Measurements from ENCODE around the gene SPINK13.
"Not testable (repeated sequence)": the region's sequence is repeated elsewhere in the genome, so short reads cannot be mapped to it uniquely, and the experiment has no call there.

The SPINK13 gene

GRCh38 chr5:148290271-148291195, 21.9 kb downstream of the SPINK13 start:
- Mint-ChIP-seq H3K4me3 (no peak overlapping the region), H3K4me1 (no peaks in the 10 kb centered on the region), H3K36me3 (no peaks in the 10 kb centered on the region), H3K27me3 (no peaks in the 10 kb centered on the region), H3K27ac (no peak overlapping the region), H3K9me3 (no peaks in the 10 kb centered on the region)

GRCh38 chr5:148297731-148298130, 29.1 kb downstream of the SPINK13 start:
- Mint-ChIP-seq H3K4me3 (no peak overlapping the region), H3K4me1 (no peaks in the 10 kb centered on the region), H3K27ac (no peak overlapping the region), H3K9me3 (no peaks in the 10 kb centered on the region), H3K36me3 (no peaks in the 10 kb centered on the region), H3K27me3 (no peaks in the 10 kb centered on the region)

DNA sequence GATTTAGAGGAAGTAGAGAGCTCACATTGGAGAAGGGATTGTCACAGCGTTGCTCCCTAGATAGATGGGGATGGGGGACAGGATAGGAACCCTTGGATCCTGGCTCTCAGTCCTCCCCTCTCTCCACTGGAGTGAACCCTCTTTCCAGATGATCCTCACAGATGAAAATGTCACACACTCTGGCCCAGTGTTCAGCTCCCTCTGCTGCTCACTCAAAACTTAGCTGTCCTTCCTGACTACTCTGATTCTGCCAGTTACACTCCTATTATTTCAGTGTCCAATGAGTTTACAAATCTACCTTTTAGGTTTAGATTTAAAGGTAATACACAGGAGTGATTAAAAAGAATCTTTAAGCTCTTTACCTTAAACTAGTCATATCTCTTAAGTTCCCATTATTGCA, 37.9 kb downstream of the SPINK13 start:
- Mint-ChIP-seq H3K36me3 (no peaks in the 10 kb centered on the region), H3K27me3 (peaks cover 3% of the 10 kb centered on the region), H3K9me3 (peaks cover 11% of the 10 kb centered on the region), H3K4me3 (no peak overlapping the region), H3K4me1 (no peaks in the 10 kb centered on the region), H3K27ac (no peak overlapping the region)

- H3K27ac Mint-ChIP-seq: no peak overlapping the region
- H3K27me3 Mint-ChIP-seq: peaks cover 3% of the 10 kb centered on the region
- no peak overlapping the region for H3K4me3 Mint-ChIP-seq
- H3K9me3 Mint-ChIP-seq: peaks cover 11% of the 10 kb centered on the region
- H3K4me1 Mint-ChIP-seq: no peaks in the 10 kb centered on the region
- no peaks in the 10 kb centered on the region for H3K36me3 Mint-ChIP-seq
Observed at GRCh38 chr5:148309019-148309418, 40.4 kb downstream of the SPINK13 start.

GRCh38 chr5:148309746-148310145, 41.2 kb downstream of the SPINK13 start:
- Mint-ChIP-seq H3K4me1 (no peaks in the 10 kb centered on the region), H3K27me3 (peaks cover 3% of the 10 kb centered on the region), H3K4me3 (no peak overlapping the region), H3K9me3 (peaks cover 11% of the 10 kb centered on the region), H3K27ac (no peak overlapping the region), H3K36me3 (no peaks in the 10 kb centered on the region)

DNA sequence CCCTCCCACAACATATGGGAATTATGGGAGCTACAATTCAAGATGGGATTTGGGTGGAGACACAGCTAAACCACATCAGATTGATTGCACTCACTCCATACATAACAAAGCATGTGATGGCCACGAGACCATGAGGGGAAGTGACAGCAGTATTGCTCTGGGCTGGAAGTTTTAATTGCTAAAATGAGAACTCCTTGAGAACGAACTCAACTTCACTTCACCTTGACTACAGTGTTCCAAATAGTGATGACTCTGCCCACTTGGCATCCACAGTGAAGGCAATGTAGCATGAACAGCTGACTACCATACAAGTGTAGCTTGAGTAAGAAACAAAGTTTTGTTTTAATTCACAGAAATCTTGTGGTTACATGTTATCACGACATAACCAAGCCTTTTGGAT, 42.9 kb downstream of the SPINK13 start:
- no peak overlapping the region for H3K27ac Mint-ChIP-seq
- no peaks in the 10 kb centered on the region for H3K4me1 Mint-ChIP-seq
- H3K4me3 Mint-ChIP-seq: no peak overlapping the region
- no peaks in the 10 kb centered on the region for H3K36me3 Mint-ChIP-seq
- peaks cover 11% of the 10 kb centered on the region for H3K9me3 Mint-ChIP-seq
- peaks cover 3% of the 10 kb centered on the region for H3K27me3 Mint-ChIP-seq

DNA sequence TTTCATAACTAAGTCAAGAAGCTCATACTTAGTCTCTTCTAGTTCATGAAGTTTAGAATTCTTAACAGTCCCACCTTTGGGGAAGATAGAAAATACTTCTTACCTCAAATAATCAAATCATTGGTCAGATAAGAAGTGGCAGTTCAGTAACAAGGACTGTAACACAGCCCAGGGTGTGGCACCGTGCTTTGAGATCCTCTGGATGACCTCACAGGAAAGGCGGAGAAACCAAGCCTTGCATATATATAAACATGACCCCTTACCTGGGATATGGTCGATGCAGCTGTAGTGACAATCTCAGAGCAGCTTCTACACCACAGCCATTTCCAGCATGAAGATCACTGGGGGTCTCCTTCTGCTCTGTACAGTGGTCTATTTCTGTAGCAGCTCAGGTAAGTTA, 43.6 kb downstream of the SPINK13 start, which contains the start of gene SPINK7:
SPINK7 (plus strand) TSS at position 271 of the 400 bp plus-strand sequence; CDS start at position 332, 61 bp downstream.
- Mint-ChIP-seq H3K27ac (no peak within 1 kb of the TSS), H3K4me3 (no peak within 1 kb of the TSS), H3K9me3 (peaks cover 11% of the 10 kb centered on the region), H3K27me3 (peaks cover 3% of the 10 kb centered on the region), H3K4me1 (no peaks in the 10 kb centered on the region), H3K36me3 (no peaks in the 10 kb centered on the region)

DNA sequence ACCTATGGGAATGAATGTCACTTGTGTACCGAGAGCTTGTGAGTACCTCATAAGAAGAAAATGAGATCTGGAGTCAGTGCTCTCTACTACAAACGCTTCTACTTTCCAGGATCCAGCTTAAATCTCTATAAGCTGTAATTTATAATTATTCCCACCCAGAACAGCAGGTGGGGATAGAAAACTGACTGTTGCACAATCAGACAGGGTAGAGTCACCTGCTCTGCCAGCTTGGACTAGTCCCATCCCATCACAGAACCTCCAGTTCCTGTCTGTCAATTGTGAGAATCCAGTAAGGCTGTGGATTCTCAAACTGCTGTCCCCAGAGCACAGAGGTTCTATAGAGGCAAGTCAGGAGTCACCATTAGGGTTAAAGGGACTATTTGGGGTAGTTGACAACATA, 45.6 kb downstream of the SPINK13 start:
- Mint-ChIP-seq H3K27me3 (no peaks in the 10 kb centered on the region), H3K36me3 (no peaks in the 10 kb centered on the region), H3K27ac (no peak overlapping the region), H3K9me3 (peaks cover 6% of the 10 kb centered on the region), H3K4me3 (no peak overlapping the region), H3K4me1 (no peaks in the 10 kb centered on the region)

- Mint-ChIP-seq H3K9me3 (peaks cover under 1% of the 10 kb centered on the region), H3K4me3 (no peak overlapping the region), H3K36me3 (no peaks in the 10 kb centered on the region), H3K4me1 (peaks cover 2% of the 10 kb centered on the region), H3K27ac (no peak overlapping the region), H3K27me3 (no peaks in the 10 kb centered on the region)
Observed at GRCh38 chr5:148314731-148315130, 46.1 kb downstream of the SPINK13 start.

DNA sequence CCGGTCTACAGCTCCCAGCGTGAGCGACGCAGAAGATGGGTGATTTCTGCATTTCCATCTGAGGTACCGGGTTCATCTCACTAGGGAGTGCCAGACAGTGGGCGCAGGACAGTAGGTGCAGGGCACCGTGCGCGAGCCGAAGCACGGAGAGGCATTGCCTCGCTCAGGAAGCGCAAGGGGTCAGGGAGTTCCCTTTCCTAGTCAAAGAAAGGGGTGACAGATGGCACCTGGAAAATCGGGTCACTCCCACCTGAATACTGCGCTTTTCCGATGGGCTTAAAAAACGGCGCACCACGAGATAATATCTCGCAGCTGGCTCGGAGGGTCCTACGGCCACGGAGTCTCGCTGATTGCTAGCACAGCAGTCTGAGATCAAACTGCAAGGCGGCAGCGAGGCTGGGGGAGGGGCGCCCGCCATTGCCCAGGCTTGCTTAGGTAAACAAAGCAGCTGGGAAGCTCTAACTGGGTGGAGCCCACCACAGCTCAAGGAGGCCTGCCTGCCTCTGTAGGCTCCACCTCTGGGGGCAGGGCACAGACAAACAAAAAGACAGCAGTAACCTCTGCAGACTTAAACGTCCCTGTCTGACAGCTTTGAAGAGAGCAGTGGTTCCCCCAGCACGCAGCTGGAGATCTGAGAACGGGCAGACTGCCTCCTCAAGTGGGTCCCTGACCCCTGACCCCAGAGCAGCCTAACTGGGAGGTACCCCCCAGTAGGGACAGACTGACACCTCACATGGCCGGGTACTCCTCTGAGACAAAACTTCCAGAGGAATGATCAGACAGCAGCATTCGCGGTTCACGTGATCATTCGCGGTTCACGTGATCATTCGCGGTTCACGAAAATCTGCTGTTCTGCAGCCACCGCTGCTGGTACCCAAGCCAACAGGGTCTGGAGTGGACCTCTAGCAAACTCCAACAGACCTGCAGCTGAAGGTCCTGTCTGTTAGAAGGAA, 51.7 kb downstream of the SPINK13 start:
- H3K9me3 Mint-ChIP-seq, H3K4me1 Mint-ChIP-seq, H3K27ac Mint-ChIP-seq, H3K36me3 Mint-ChIP-seq, H3K27me3 Mint-ChIP-seq: not testable (repeated sequence)
- peak overlapping the region; percentile 84 for H3K4me3 Mint-ChIP-seq

GRCh38 chr5:148333262-148333849, 64.8 kb downstream of the SPINK13 start:
- H3K27me3 Mint-ChIP-seq: no peaks in the 10 kb centered on the region
- no peak overlapping the region for H3K27ac Mint-ChIP-seq
- H3K9me3 Mint-ChIP-seq: peaks cover 17% of the 10 kb centered on the region
- H3K4me1 Mint-ChIP-seq: no peaks in the 10 kb centered on the region
- H3K36me3 Mint-ChIP-seq: peaks cover 11% of the 10 kb centered on the region
- no peak overlapping the region for H3K4me3 Mint-ChIP-seq

GRCh38 chr5:148335259-148335658, 66.7 kb downstream of the SPINK13 start, which contains the start of gene SPINK9:
SPINK9 (plus strand) TSS chr5:148335559; CDS start chr5:148335614, 55 bp downstream.
- peaks cover 4% of the 10 kb centered on the region for H3K36me3 Mint-ChIP-seq
- H3K9me3 Mint-ChIP-seq: peaks cover 11% of the 10 kb centered on the region
- H3K4me1 Mint-ChIP-seq: no peaks in the 10 kb centered on the region
- no peak within 1 kb of the TSS for H3K4me3 Mint-ChIP-seq
- H3K27ac Mint-ChIP-seq: no peak within 1 kb of the TSS
- no peaks in the 10 kb centered on the region for H3K27me3 Mint-ChIP-seq
